ENCODE data around the gene KLK10.
A peak's percentile ranks its signal among the peaks of the same experiment; 100 is the strongest.

Gene KLK10

DNA sequence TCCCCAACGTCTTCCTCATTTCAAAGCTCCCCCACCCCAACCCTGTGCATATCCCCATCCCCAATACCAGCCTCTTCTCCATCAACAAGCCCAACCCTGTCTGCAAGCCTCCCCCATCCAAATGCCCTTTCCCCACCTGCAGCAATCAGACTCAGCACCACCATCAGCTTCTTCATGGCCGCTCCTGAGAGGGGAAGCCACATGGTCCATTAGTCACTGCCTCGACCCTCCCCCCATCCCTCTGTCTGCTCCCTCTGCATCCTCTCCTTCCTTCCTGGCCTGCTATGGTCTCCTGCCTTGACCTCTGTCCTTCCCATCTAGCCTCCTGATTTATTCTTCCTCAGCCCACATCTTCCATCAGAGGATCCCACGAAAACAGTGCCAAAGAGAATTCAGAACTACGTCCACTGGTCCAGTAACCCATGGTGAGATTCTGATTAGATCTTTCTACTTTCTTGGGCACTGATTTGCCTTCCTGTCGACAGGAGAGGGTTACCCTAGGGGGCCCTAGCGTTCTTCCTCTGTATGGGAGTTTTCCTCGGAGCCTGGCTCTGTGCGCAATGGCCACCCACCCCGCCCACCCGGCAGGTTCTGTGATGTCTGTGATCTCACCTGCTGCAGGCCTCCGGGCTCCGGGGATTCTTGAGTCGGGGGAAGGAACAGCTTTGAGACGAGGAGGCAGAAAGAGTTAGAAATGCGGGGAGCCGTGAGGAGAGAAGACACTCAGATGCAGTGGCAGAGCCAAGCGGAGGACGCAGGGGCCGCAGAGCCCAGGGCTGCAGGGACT, 51.4 kb downstream of the KLK10 start:
- DNase-seq (ENCODE audit: low spot score): peak; percentile 24

DNA sequence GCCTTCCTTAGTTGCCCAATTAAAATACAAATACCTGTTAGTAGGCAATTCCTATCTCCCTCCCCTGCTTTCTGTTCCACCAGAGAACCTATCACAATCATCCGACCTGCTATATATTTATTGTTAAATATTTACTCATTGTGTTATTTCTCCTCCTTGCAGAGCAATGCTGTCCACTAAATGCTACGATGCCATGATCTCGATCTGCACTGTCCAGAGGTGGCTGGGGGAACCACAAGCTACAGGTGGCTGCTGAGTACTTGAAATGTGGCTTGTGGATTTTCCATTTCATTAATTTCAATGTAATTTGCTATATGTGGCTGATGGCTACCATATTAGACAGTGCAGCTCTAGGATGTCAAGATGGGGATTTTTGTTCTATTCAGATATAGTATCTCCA, 55.2 kb downstream of the KLK10 start:
- no peak for DNase-seq (ENCODE audit: low spot score)

- no peak for DNase-seq (ENCODE audit: low spot score)
Measured at GRCh38 chr19:50963381-50963780, 56.1 kb downstream of the KLK10 start.

Data from kidney capillary endothelial cell (primary cell).